ENCODE data around the gene RTRAF.

RTRAF gene

DNA sequence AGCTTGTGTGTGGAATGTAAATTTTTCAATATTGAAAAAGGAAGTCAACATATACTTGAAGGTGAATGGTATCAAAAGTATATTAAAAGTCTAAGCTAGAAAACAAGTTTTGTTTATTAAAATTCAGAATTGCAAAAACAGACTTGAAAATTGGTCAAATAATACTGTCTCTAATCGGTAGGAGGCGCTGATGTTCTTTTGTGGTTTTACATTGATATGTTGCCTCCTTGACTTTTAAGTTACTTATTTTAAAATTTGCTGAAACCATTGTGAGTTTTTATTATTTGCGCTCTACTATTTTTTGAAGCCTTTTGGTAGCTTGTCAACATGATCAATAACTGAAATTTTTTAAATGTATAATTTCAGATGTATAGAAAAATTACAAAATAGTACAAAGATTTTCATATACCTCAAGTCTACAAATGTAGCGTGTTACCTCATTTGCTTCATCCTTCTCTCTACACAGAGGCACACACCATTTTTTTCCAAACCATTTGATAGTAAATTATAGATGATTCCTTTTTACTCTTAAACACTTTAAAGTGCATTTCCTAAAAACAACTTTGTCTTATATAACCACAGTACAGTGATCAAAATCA lies 6.9 kb downstream of the RTRAF start:
- DNase-seq = no peak

GRCh38 chr14:51998348-51998747 lies 9.0 kb downstream of the RTRAF start:
- no peak for DNase-seq

- DNase-seq = no peak
Observed at GRCh38 chr14:51999084-51999483, 9.7 kb downstream of the RTRAF start.

GRCh38 chr14:52000019-52000582 lies 10.8 kb downstream of the RTRAF start:
- no peak for DNase-seq

- DNase-seq = no peak
Observed at GRCh38 chr14:52000696-52001095, 11.3 kb downstream of the RTRAF start.

DNA sequence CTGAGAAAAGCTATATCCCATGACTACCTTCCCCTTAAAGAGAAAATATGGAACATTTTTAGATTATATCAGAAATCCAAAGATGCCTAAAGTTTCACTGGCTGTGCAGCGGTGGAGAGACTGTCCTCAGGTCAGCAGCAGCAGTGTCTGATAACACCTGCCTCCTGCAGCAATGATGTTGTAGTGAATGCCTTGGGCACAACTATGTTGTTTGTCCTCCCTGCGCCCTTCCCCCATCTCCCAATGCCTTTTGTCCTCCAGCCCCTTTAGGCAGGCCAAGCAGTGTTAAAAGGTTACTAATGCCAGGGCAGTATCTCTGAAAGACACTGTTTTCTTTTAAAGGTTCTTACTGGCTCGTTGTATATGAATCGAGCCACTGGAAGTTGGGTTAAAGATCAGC lies 13.2 kb downstream of the RTRAF start:
- no peak for DNase-seq

GRCh38 chr14:52003324-52003723 lies 14.0 kb downstream of the RTRAF start:
- no peak for DNase-seq

GRCh38 chr14:52005625-52006024 lies 16.3 kb downstream of the RTRAF start:
- DNase-seq = no peak

GRCh38 chr14:52006361-52006760 lies 17.0 kb downstream of the RTRAF start:
- DNase-seq = no peak

GRCh38 chr14:52007211-52007610 lies 17.9 kb downstream of the RTRAF start:
- DNase-seq = no peak

DNA sequence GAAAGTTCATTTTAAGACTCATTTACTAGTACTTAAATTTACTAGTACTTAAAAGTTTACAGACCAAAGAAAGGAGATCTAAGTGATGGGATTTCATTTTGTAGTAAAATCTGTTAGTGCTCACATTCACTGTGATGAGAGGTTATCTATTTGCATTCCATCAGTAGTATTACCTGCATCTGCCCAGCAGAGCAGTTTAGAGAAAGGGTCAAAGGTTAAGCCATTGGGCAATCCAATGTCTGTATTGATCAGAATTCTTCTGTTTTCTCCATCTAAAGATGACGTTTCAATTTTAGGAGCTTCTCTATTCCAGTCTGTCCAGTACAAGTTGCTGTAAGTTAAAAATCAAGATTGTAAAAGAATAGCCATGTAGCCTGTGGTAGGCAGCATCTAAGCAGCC lies 18.3 kb downstream of the RTRAF start:
- no peak for DNase-seq

DNA sequence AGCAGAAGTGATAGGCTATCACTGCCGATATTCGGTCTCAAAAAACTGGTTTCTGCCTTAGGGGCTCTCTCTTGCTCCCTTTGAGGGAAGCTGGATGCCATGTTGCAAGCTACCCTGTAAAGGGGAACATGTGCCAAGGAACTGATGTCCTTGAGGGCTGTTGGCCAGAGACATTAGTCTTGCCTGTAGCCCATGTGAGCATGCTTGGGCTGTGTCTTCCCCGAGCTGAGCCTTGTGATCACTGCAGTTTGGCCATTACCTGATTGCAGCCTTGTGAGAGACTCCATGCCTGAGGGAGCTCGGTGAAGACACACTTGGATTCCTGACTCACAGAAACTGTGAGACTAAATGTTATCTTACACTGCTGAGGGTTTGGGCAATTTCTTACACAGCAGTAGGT lies 18.8 kb downstream of the RTRAF start:
- DNase-seq = no peak

DNA sequence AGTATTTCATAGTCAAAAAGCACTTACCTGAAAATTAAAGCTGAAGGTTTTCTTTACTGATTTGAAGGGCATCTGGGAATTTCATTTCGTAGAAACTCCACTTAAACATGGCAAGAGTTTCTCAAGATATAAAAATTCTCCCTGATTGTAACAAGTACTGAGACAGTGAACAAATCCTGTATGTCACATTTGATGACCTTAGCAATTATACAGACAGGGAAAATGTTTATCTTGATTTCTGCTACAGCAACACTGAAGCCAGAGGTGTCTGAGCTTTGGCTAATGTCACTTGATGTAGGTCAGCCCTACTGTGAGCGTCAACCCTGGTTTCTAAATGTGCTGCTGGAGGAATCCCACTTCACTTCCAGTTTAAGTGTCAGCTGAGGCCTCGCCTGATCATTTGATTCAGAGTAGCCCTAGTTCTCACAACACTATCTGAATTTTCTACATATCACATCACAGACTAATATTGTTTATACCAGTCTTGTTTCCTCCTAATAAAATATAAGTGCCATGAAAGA lies 20.9 kb downstream of the RTRAF start:
- no peak for DNase-seq

DNA sequence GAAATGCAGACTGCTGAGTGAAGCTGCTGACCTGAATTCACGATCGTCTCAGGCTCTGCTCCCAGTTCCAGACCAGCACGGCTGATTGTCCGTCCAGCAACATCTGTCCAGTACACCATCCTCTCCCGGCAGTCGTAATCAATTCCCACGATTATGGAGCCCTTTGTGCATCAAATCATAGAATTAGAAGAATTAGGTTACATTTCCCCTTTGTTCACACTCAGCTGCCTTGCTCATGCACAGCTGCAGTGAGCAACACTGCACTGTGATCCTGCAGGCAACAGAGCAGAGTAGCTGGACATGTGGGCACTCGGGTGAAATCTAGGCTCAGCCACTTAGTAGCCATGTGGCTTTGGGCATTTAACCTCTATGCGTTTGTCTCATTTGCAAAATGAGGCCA lies 22.2 kb downstream of the RTRAF start:
- DNase-seq = no peak

- DNase-seq = no peak
Observed at GRCh38 chr14:52012635-52013034, 23.3 kb downstream of the RTRAF start.

DNA sequence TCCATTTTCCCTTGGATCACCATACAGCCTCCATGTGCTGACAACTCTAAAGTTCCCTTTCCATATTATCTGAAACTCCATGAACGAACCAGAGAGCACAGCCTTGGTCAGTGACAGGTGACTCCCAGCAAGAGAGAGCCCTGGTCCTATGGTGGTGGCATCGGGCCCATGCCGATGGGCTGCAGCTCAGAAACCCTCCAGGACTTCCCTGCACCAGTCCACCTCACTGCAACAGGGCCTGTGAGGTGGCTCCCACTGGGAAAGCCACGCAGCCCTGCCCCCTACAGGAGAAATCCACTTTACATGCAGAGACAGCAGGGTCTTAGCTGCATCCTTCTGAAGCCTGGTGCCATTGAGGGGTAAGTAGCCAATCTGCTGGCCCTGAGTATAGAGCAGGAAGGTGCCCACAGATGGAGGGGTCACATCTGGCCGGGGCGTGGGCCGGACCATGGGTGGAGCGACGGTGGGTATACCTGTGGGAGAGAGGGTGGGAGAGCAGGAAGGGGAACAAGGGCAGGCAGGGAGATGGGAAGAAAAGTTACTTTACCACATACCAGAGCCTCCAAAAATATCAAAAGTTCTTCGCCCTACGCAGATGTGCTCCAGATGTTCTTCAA lies 24.7 kb downstream of the RTRAF start:
- no peak for DNase-seq

GRCh38 chr14:52014601-52015267 lies 25.4 kb downstream of the RTRAF start:
- no peak for DNase-seq

DNA sequence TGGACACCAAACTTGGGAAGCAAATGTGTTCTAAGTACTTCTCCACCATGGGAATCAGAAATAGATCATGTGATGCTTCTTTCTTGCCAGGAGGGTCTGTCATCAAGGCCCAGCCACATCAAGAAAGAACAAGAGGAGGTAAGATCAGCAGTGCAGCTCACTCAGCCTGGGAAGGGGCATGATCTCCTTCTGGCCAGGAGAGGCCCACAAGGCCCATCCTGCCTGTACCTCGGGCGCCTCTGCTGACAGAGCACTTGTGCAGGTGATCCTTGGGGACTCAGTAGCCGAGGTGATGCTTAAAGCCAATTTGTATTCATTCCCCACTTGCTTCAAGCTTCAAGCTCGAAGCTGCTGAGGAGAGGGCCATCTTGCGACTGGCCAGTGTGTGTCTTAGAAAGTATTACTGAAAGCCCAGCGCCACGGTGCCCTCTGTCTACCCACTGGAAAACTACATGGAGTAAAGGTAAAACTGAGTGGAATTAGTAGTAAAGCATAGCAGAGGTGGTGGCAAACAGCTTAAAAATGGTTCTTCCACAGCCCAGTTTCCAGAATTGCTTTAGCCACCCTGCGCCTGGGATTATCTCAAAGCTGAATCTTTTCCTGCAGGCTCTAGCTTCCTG lies 26.2 kb downstream of the RTRAF start:
- no peak for DNase-seq

DNA sequence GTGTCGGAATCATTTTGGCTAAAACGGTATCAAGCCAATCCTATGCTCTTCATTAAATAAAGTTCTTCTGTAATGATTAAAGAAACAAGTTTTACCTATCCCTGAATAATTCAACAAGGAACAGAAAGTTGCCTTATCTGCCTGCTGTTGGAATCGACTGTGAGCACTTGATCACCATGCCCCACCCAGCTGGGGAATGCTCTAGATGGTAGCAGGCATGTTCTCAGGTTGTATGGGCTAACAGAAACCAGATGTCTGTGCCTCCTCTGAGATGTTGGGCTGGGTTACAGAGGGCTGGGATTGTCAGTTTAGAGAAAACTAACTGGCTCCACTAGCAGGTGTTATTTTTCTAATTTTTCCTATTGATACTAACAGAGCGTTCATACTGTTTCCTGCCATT lies 28.9 kb downstream of the RTRAF start:
- no peak for DNase-seq

GRCh38 chr14:52018970-52019369 lies 29.6 kb downstream of the RTRAF start:
- DNase-seq = no peak

- DNase-seq = no peak
Observed at GRCh38 chr14:52020161-52020714, 30.9 kb downstream of the RTRAF start.

- no peak for DNase-seq
Observed at GRCh38 chr14:52020866-52021717, 31.7 kb downstream of the RTRAF start.

Data from activated CD4-positive, alpha-beta T cell treated with anti-CD3 and anti-CD28 coated beads, Interleukin-2, amount 50 U/mL, for 4 hours (primary cell).